CD4-positive, alpha-beta T cell treated with Interleukin-17A for 4 hours (primary cell): ENCODE measurements around the gene DPPA3.
"Not testable (repeated sequence)": the region's sequence is repeated elsewhere in the genome, so short reads cannot be mapped to it uniquely, and the experiment has no call there.

Experiments used
- DNase-seq: peaks from one replicate; pipeline ENCODE4 v3.0.0-alpha.2; 2020; ENCODE audit warnings: mixed read lengths

The DPPA3 gene

GRCh38 chr12:7731486-7731885, 20.3 kb downstream of the DPPA3 start:
- no peak for DNase-seq

GRCh38 chr12:7732993-7733392, 21.8 kb downstream of the DPPA3 start:
- DNase-seq: no peak

- DNase-seq: no peak
Measured at GRCh38 chr12:7747246-7747645, 36.0 kb downstream of the DPPA3 start, which contains the start of gene CLEC4C. Gene CLEC4C (minus strand): TSS chr12:7747375. CDS start chr12:7747348, 27 bp downstream.

- DNase-seq: no peak
Measured at GRCh38 chr12:7748852-7749251, 37.6 kb downstream of the DPPA3 start.

GRCh38 chr12:7749442-7749841, 38.2 kb downstream of the DPPA3 start:
- DNase-seq: no peak

GRCh38 chr12:7750350-7750749, 39.1 kb downstream of the DPPA3 start:
- DNase-seq: no peak

- no peak for DNase-seq
Measured at GRCh38 chr12:7751394-7751793, 40.2 kb downstream of the DPPA3 start.

- DNase-seq: not testable (repeated sequence)
Measured at GRCh38 chr12:7751941-7752922, 41.0 kb downstream of the DPPA3 start.

- DNase-seq: not testable (repeated sequence)
Measured at GRCh38 chr12:7755668-7756067, 44.4 kb downstream of the DPPA3 start.

GRCh38 chr12:7756993-7757392, 45.8 kb downstream of the DPPA3 start:
- no peak for DNase-seq

GRCh38 chr12:7758766-7759140, 47.5 kb downstream of the DPPA3 start:
- no peak for DNase-seq
